ENCODE results near the gene NBL1.

NBL1 gene

DNA sequence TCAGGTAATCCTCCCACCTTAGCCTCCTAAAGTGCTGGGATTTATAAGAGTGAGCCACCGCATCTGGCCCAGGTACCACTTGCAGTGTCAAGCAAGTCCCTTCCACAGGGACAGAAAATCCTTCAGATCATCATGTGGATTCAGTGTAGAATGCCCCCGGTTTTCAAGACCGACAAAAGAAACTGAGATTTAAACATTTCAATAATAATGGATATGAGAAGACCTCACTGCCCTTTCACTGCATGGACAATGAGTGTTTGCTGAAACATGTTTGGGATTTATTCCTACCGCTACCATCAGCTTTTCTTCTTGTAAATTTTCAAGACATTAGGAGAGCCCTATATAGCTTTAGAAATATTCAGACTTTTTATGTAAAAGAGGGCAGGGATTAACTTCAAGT is 62.0 kb downstream of the NBL1 start:
- Histone ChIP-seq H3K4me3 (ENCODE audit: low read length) (no peak overlapping the region), H3K9me3 (ENCODE audit: control insufficient read depth, insufficient read depth, low read length) (no peaks in the 10 kb centered on the region), H4K20me1 (ENCODE audit: control insufficient read depth, insufficient read depth, low read depth, low read length) (no peaks in the 10 kb centered on the region), H3F3A (ENCODE audit: control insufficient read depth, insufficient read depth) (no peaks in the 10 kb centered on the region), H3K4me2 (ENCODE audit: low read length) (no peak overlapping the region), H3K27ac (ENCODE audit: low read depth, low read length) (no peak overlapping the region), H3K27me3 (ENCODE audit: control insufficient read depth, low read length) (peaks cover 9% of the 10 kb centered on the region), H3K4me1 (ENCODE audit: control insufficient read depth, low read length) (no peaks in the 10 kb centered on the region), H3K79me2 (ENCODE audit: control insufficient read depth, low read length) (no peaks in the 10 kb centered on the region), H3K9me2 (replicated peaks; ENCODE audit: control insufficient read depth, low read length) (no peaks in the 10 kb centered on the region), H3K36me3 (ENCODE audit: control insufficient read depth, low read length) (no peaks in the 10 kb centered on the region)
- TF ChIP-seq, protein P1, sequence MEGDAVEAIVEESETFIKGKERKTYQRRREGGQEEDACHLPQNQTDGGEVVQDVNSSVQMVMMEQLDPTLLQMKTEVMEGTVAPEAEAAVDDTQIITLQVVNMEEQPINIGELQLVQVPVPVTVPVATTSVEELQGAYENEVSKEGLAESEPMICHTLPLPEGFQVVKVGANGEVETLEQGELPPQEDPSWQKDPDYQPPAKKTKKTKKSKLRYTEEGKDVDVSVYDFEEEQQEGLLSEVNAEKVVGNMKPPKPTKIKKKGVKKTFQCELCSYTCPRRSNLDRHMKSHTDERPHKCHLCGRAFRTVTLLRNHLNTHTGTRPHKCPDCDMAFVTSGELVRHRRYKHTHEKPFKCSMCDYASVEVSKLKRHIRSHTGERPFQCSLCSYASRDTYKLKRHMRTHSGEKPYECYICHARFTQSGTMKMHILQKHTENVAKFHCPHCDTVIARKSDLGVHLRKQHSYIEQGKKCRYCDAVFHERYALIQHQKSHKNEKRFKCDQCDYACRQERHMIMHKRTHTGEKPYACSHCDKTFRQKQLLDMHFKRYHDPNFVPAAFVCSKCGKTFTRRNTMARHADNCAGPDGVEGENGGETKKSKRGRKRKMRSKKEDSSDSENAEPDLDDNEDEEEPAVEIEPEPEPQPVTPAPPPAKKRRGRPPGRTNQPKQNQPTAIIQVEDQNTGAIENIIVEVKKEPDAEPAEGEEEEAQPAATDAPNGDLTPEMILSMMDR (IDR thresholded peaks at IDR 0.05; ENCODE audit: low read depth, low read length, poor library complexity, severe bottlenecking), result no peak
- TF ChIP-seq EZH2phosphoT487 (IDR thresholded peaks at IDR 0.05; ENCODE audit: borderline replicate concordance, low read length), result no peak

Measured in DOHH2 (cell line).